Prostate gland (tissue), 2 donors: ENCODE measurements around the gene ASCL2.

Experiments used
- POLR2AphosphoS5 ChIP-seq: sonication (generic); formaldehyde crosslinking; IDR thresholded peaks from one replicate; pipeline ENCODE4 v1.6.1; 2017; ENCODE audit warnings: antibody characterized with exemption
- TF ChIP-seq, protein P1 (sequence below), 4 experiments: fragments of 200-600 bp in 2 of 4; fragments of 450-650 bp in 2 of 4; sonication (generic) in 2 of 4; IDR thresholded peaks; 1 replicate in 3 of 4; 2 replicates in 1 of 4; pipeline ENCODE4 v1.5.1; 2016 to 2019; ENCODE audit warnings: antibody characterized with exemption in 4 of 4, mild to moderate bottlenecking in 2 of 4, moderate library complexity in 2 of 4

DNA sequence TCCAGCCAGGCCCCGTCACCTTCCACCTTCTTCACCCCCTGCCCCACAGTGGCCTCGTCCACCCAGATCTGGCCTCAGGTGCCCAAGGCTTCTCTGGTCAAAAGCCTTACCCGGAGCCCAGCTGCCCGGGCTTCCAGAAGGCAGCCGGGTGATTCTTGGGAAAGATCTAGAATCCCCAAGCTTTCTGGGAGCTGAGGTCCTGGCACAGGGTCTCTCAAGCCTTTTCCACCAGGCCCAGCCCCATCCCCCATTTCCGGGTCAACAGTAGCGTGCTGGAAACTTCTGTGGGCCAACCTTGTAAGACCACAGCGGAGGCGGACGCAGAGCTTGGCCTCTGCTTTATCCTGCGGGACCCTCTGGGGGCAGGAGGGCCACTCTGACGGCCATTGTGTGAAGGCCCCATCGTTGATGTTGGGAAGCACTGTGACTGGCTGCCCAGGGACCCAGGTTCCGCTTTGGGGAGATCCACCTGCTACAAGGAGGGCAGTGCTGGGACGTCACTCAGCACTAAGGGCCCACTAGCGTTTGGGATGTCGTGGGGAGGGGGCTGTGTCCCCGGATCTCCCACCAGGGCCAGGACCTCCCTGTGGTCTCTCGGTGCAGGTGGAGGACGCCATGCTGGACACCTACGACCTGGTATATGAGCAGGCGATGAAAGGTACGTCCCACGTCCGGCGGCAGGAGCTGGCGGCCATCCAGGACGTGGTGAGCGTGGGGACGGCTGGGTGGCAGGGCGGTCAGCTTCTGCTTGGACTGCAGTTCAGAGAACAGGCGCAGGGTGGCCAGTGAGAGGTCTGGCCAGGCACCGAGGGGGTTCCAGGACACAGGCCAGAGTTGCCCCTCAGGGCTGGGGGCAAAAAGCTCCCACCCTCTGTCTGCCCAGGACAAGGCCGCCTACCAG is 42.9 kb upstream of the ASCL2 start:
- TF ChIP-seq, protein P1, sequence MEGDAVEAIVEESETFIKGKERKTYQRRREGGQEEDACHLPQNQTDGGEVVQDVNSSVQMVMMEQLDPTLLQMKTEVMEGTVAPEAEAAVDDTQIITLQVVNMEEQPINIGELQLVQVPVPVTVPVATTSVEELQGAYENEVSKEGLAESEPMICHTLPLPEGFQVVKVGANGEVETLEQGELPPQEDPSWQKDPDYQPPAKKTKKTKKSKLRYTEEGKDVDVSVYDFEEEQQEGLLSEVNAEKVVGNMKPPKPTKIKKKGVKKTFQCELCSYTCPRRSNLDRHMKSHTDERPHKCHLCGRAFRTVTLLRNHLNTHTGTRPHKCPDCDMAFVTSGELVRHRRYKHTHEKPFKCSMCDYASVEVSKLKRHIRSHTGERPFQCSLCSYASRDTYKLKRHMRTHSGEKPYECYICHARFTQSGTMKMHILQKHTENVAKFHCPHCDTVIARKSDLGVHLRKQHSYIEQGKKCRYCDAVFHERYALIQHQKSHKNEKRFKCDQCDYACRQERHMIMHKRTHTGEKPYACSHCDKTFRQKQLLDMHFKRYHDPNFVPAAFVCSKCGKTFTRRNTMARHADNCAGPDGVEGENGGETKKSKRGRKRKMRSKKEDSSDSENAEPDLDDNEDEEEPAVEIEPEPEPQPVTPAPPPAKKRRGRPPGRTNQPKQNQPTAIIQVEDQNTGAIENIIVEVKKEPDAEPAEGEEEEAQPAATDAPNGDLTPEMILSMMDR (IDR thresholded peaks at IDR 0.05) = no peak
- TF ChIP-seq POLR2AphosphoS5 = no peak
